Left renal pelvis (tissue), 4 donors: ENCODE measurements around the gene FZR1. TPM values are rescaled to one million over a fixed set of nuclear protein-coding genes. Genes with fewer than 3 reads are reported as not detected.

ENCODE experiments used
- DNase-seq, 4 donors: peaks; one replicate each; pipeline ENCODE4 v3.0.0-alpha.2; 2013; ENCODE audit warnings: low read depth in 4 of 4, low spot score in 3 of 4
- polyA plus RNA-seq, 4 donors: library from polyadenylated mRNA; unstranded; fragments of 120-200 nt; gene quantifications; one replicate each; pipeline ENCODE4 v1.2.1, GENCODE V29; 2013; ENCODE audit not compliant: insufficient read length in 4 of 4

The FZR1 gene
- polyA plus RNA-seq, 4 donors: 43.2 to 59.0 (median 50.0) TPM

GRCh38 chr19:3543150-3544057 lies 37.3 kb downstream of the FZR1 start:
- DNase-seq: no peak

GRCh38 chr19:3544058-3544376 lies 37.9 kb downstream of the FZR1 start:
- no peak for DNase-seq

GRCh38 chr19:3544742-3545668 lies 38.9 kb downstream of the FZR1 start:
- no peak for DNase-seq

DNA sequence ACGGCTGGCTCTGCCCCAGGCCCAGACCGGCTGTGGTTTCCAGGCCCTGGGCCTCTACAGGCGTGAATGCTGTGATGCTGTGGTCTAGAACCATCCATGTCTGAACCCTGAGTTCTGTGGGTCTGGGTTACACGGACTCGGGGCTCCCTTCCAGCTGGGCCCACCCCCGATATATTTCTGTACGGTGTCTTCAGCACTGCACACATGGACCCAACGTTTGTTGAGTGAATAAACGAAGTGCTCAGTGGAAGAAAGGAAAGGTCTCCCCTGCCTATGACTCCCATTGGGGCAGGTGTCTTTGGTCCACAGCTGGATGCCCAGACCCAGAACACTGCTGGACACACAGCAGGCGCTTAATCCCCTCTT lies 39.5 kb downstream of the FZR1 start:
- no peak for DNase-seq

DNA sequence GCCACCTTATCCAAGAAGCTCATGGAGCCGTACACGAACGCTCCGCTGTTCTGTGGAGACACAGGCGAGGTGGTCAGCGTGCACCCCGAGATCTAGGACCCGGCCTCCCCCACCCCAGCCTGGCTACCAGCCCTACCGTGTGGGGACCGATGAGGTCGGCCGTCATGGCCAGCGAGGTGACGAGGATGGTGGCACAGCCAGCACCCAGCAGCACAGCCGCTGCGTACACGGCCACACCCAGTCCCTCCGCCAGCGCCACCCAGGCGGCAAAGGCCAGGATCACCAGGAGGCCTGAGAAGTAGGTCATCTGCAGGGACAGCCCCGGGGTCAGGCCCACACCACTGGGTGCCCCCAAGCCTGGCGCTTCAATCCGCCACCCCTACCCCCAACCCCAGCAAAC lies 40.0 kb downstream of the FZR1 start:
- no peak for DNase-seq

GRCh38 chr19:3547301-3547731 lies 41.2 kb downstream of the FZR1 start:
- no peak for DNase-seq

- DNase-seq: no peak
These were observed 41.7 kb downstream of the FZR1 start for GRCh38 chr19:3547767-3548282.

DNA sequence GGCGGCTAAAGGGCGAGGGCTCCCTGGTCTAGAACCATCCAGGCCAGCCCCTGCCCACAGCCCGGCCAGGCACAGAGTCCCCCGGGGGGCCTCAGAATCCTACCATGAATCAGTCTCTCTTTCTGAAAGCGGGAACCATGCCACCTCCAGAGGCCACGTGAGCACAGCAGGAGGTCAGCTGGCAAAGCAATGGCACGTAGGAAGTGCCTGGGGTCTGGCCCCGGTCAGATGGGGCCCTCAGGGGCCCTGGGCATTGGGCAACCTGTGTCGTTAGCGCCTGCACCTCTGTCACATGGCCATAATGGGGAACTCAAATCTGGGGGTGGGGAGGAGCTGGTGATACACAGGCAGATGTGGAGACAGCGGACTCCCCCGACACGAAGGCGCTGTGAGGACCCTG lies 42.5 kb downstream of the FZR1 start:
- no peak for DNase-seq

DNA sequence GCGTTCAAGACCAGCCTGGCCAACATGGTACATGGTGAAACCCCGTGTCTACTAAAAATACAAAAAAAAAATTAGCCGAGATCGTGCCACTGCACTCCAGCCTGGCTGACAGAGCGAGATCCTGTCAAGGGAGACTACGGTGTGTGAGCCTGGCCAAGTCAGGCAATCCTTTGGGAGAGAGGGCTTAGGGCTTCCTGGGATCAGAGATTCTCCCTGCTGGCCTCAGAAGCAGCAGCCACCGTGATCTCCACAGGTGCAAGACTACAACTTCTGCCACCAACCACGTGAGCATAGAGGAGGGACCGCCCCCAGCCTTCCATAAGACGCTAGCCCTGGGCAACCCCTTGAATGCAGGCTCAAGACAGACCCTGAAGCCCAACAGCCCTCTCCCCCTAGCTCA lies 43.7 kb downstream of the FZR1 start:
- no peak for DNase-seq

GRCh38 chr19:3550947-3551791 lies 45.1 kb downstream of the FZR1 start:
- DNase-seq: no peak

- no peak for DNase-seq
These were observed 45.6 kb downstream of the FZR1 start for GRCh38 chr19:3551792-3552095.

- DNase-seq: no peak
These were observed 48.4 kb downstream of the FZR1 start for GRCh38 chr19:3554254-3555083.

GRCh38 chr19:3555653-3556422 lies 49.7 kb downstream of the FZR1 start:
- DNase-seq: no peak

GRCh38 chr19:3556423-3556977 lies 50.4 kb downstream of the FZR1 start:
- no peak for DNase-seq

DNA sequence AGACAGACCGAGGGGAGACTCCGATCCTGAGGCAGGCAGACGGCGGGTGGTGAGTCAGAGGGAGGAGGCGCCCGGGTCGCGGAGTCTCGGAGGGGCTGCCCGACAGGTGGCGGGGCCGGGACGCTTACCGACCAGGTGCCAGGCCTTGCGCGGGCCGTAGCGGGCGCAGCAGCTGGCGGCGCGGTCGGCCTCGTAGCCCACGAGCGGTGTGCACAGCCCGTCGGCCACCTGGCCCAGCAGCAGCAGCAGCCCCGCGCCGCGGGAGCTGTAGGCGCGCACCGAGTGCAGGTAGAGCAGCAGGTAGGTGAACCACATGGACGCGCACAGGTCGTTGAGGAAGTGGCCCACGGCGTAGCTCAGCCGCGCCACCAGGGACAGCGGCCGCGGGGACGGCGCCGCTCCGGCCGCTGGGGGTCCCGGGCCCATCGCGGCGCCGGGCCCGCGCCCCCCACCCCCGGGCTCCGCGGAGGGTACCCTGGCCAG lies 50.9 kb downstream of the FZR1 start:
- DNase-seq: no peak

- peak; percentile 77 to 88 (median 83) for DNase-seq
These were observed 51.5 kb downstream of the FZR1 start, which contains the start of gene MFSD12 for GRCh38 chr19:3557461-3558248. Gene MFSD12, minus strand, starts transcription at chr19:3557586. Its CDS starts 183 bp downstream, at chr19:3557403.

GRCh38 chr19:3563709-3564524 lies 57.8 kb downstream of the FZR1 start:
- no peak for DNase-seq
